Measurements from ENCODE around the gene PABPC1L. TPM values are rescaled to one million over a fixed set of nuclear protein-coding genes. Genes with fewer than 3 reads are reported as not detected.

The PABPC1L gene
- total and polyA plus RNA-seq, 8 donors = 8.6 to 106 (median 27.7) TPM

- intact Hi-C loops (cut with DNase I; ENCODE audit: low total_unique reads) = no loop called here
- H3K4me1 ChIP-seq = peaks cover 14 to 46% (median 42%) of the 10 kb centered on the region in 4 donors
- H3K36me3 ChIP-seq = no peaks in the 10 kb centered on the region
- H3K27me3 ChIP-seq = no peaks in the 10 kb centered on the region
- peak overlapping the region; percentile 82 to 91 (median 90) for H3K27ac ChIP-seq
- TF ChIP-seq CTCF (IDR thresholded peaks at IDR 0.05) (no peak), EP300 (IDR thresholded peaks at IDR 0.05) (no peak), POLR2A (IDR thresholded peaks at IDR 0.05) (no peak), POLR2AphosphoS5 (IDR thresholded peaks at IDR 0.05) (no peak)
- H3K4me3 ChIP-seq = peak overlapping the region; percentile 73 to 93 (median 82)
- no peaks in the 10 kb centered on the region for H3K9me3 ChIP-seq
- DNase-seq = no peak
- WGBS, 5 donors = 25 to 33% (median 32%) methylated on average over 5 of the region's 5 CpGs
These were observed 55.8 kb downstream of the PABPC1L start for GRCh38 chr20:44965651-44966029.

GRCh38 chr20:44966030-44966961, 56.4 kb downstream of the PABPC1L start, which contains the start of gene STK4:
STK4 (plus strand) TSS chr20:44966512; CDS start chr20:44966569, 57 bp downstream.
- 1 to 2% (median 1%) methylated on average over 41 to 68 of the region's 68 CpGs for WGBS, 5 donors
- H3K9me3 ChIP-seq = no peaks in the 10 kb centered on the region
- no peaks in the 10 kb centered on the region for H3K36me3 ChIP-seq
- intact Hi-C loops (cut with DNase I; ENCODE audit: low total_unique reads) = no loop called here
- peak; percentile 95 to 98 for DNase-seq
- H3K4me1 ChIP-seq = peaks cover 14 to 46% (median 38%) of the 10 kb centered on the region in 4 donors
- peak within 1 kb of the TSS; percentile 73 to 93 (median 82) for H3K4me3 ChIP-seq
- H3K27me3 ChIP-seq = no peaks in the 10 kb centered on the region
- TF ChIP-seq EP300 (IDR thresholded peaks at IDR 0.05) (no peak), POLR2AphosphoS5 (IDR thresholded peaks at IDR 0.05) (peak; percentile 93 to 99 (median 97)), POLR2A (IDR thresholded peaks at IDR 0.05) (peak in 2 of 4 donors; percentile 51 to 86), CTCF (IDR thresholded peaks at IDR 0.05) (peak in 5 of 7 experiments; percentile 21 to 73 (median 44))
- peak within 1 kb of the TSS; percentile 82 to 91 (median 90) for H3K27ac ChIP-seq

- H3K27me3 ChIP-seq = no peaks in the 10 kb centered on the region
- H3K36me3 ChIP-seq = peaks cover 0 to 6% (median 4%) of the 10 kb centered on the region in 4 donors
- H3K9me3 ChIP-seq = no peaks in the 10 kb centered on the region
- WGBS, 5 donors = 20 to 28% (median 23%) methylated on average over 5 of the region's 5 CpGs
- peaks cover 14 to 46% (median 38%) of the 10 kb centered on the region in 4 donors for H3K4me1 ChIP-seq
- DNase-seq = peak in 1 of 2 donors; percentile 53
- TF ChIP-seq POLR2AphosphoS5 (IDR thresholded peaks at IDR 0.05) (peak in 2 of 3 donors; percentile 61 to 69), EP300 (IDR thresholded peaks at IDR 0.05) (no peak)
- peak overlapping the region; percentile 73 to 93 (median 82) for H3K4me3 ChIP-seq
- peak overlapping the region; percentile 77 to 91 (median 90) for H3K27ac ChIP-seq
- intact Hi-C loops (cut with DNase I; ENCODE audit: low total_unique reads) = no loop called here
These were observed 57.4 kb downstream of the PABPC1L start for GRCh38 chr20:44967207-44967807.

- intact Hi-C loops (cut with DNase I; ENCODE audit: low total_unique reads) = no loop called here
- Histone ChIP-seq H3K27ac (peak overlapping the region in 3 of 5 donors; percentile 31 to 90 (median 40)), H3K27me3 (no peaks in the 10 kb centered on the region), H3K4me1 (peaks cover 14 to 46% (median 38%) of the 10 kb centered on the region in 4 donors), H3K9me3 (no peaks in the 10 kb centered on the region), H3K36me3 (peaks cover 5 to 26% (median 25%) of the 10 kb centered on the region in 4 donors), H3K4me3 (no peak overlapping the region)
- no peak for DNase-seq
- WGBS, 5 donors = 42 to 51% (median 46%) methylated on average over 3 of the region's 3 CpGs
- TF ChIP-seq POLR2A (IDR thresholded peaks at IDR 0.05) (no peak), EP300 (IDR thresholded peaks at IDR 0.05) (no peak), CTCF (IDR thresholded peaks at IDR 0.05) (no peak), POLR2AphosphoS5 (IDR thresholded peaks at IDR 0.05) (no peak)
These were observed 59.5 kb downstream of the PABPC1L start for GRCh38 chr20:44969300-44969894.
